A673 (cell line): ENCODE data around the gene S100A4.

Source experiments
- CTCF ChIP-seq: fragments of 300-800, 200-600 bp; sonication (generic); conservative IDR thresholded peaks from 2 replicates; pipeline ENCODE4 v1.5.1; 2017; ENCODE audit warnings: low read depth, mild to moderate bottlenecking, antibody characterized with exemption, low read length, moderate library complexity, mixed read lengths
- EZH2 ChIP-seq: fragments of 200-600 bp; sonication (generic); IDR thresholded peaks from 2 replicates; pipeline ENCODE4 v1.6.1; 2017; ENCODE audit warnings: borderline replicate concordance, low read depth, mild to moderate bottlenecking, mixed read lengths, antibody characterized with exemption, low read length; ENCODE audit not compliant: poor library complexity, severe bottlenecking

DNA sequence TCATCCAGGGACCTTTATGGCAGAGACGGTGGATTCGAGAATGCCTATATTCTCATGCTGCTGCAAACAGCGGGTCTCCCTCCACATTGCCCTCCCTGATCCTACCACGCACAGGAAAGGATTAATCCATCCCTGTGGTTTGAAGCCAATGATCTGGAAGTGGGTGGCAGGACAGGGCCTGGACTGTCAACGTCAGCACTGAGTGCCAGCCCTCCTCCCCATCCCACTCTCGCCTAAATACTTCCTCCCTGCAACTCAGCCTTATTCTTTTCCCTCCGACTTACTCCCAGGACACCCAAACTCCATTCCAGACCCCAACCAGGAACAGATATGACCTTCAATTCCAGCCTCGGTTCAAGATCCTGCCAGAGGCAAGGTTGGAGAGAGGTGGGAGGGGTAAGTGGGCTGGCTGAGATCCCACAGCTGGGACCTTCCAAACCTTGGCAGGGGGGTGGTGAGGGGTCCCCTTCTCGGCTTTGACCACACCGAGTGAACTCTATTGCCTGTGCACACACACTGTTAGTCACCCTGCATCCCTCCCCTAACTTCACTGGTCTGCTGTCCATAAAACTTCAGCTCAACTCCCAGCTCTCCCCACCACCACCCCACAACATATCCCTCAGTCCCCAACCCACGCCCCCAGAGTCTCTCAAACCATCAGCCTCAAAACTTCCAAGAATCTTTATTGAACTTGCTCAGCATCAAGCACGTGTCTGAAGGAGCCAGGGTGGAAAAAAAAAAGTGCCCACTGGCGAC, 2.5 kb downstream of the S100A4 start:
- TF ChIP-seq EZH2 = no peak
- no peak for TF ChIP-seq CTCF
